HPDE6-E6E7 (cell line): Measurements from ENCODE around the gene PRPF19.

Experiments
- DNase-seq: peaks from one replicate; pipeline ENCODE4 v3.0.0; 2011; ENCODE audit warnings: missing footprints; ENCODE audit errors: extremely low spot score

The PRPF19 gene

DNA sequence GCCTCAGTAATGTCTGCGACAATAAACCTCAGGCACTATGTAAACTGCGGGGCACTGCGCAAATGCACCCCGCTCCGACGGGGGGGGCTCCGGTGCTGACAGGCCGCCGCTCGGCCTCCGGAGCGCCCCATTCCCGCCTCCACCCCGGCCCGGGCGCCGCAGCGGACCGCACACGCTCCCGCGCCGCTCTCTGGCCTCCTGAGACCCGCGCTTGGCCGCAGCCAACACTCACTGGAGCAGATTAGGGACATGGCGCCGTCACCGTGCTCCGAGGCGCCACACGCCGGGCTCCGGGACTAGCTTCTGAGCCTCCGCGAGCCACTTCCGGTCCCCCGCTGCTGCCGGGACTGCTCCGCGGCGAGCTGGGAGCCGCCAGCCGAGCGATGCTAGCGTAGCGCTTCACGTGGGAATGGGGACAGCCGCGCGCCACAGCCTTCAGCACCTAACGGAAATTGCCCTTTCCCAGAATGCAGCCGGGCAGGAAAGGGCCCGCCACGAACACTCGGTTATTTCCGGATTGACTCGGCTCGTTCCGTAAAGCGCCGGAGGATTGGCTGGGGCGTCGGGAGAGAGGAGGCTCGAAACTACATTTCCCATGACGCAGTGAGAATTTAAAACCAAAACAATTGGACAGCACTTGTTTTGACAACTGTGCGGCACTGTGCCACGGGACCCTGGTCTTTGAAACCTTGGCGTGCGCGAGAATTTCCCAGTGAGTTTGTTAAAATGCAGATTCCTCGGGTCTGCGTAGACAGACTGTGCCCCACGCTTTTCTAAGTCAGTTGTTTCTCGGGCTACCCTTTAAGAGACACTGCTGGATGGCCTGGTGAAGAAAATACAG is at the start of gene PRPF19:
TSS of gene PRPF19 (minus strand) at position 454 of the 841 bp plus-strand sequence. CDS start at position 251, 203 bp downstream.
- peak; percentile 92 for DNase-seq

- no peak for DNase-seq
These were observed 49.2 kb upstream of the PRPF19 start for GRCh38 chr11:60955571-60955970.

- DNase-seq, result no peak
These were observed 48.0 kb upstream of the PRPF19 start for GRCh38 chr11:60954421-60954820.

DNA sequence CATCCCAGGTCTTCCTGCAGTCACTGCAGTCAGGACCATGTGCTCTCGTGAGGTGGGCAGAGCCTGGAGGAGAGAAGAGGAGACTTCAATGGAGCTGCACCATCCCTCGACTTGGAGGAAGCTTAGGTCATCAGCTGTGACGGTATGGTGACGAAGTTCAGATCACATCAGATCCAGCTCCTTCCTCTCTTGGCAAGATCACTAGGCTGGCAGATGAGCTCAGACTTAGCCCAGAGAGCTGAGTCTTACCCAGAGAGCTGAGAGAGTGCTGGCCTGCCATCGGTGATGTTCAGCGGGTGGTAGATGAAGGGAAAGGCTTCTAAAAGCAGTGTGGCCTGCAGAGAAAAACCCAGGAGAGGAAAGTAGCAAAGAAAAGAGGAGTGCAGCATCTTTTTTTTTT is 47.4 kb upstream of the PRPF19 start:
- no peak for DNase-seq

DNA sequence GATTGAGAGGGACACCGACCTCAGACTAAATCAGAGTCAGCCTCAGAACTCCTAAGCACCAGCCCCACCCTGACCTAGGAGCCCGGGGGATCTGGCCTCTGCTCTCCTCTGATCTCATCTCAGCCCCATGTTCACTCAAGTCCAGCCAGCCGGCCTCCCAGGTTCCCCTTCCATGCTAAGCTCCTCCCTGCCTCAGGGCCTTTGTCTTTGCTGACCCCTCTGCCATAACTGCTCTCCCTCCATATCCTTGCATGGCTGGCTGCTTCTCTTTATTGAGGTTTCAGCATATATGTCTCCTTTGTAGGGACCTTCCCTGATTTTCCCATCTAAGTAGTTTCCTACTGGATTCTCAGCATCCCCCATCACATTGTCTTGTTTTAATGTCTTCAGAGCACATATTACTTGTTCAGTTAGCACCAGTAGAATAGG is 46.4 kb upstream of the PRPF19 start:
- no peak for DNase-seq

GRCh38 chr11:60951904-60952741 is 45.7 kb upstream of the PRPF19 start, which contains the start of gene SLC15A3:
Gene SLC15A3 (minus strand): TSS chr11:60952176. CDS start chr11:60951551, 625 bp downstream.
- DNase-seq, result no peak

DNA sequence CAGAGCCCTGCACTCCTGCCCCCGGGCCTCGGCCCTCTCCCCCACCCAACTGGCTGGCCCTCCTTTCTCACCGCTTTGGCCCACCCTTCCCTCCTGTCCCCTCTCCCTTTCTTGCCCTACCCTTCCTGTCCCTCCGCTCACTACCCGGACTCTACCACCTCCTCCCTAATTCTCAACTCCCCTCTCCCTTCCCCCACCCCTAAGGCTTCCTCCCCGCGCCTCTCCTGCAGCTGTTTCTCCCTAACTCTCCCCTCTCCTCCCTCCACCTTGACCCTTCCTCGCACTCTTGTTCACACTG is 45.2 kb upstream of the PRPF19 start:
- DNase-seq, result no peak

GRCh38 chr11:60950933-60951605 is 44.7 kb upstream of the PRPF19 start:
- DNase-seq, result no peak

DNA sequence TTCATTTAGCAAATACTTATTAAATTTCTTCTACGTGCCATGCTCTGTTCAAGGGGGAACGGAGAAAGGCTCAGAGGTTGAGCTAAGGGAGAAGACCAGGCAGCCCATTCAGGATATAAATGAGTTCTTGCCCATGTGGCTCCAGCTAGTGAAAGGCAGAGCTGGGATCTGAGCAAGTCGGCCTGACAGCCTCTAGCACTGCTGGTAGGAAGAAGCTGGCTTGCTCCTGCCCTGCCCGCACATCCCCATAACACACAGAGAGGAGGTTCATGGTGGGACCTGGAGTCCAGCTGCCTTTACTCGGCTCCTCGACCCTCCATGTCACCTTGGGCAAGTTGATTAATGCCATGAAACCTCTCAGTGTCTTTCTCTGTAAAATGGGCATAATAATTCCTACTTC is 43.6 kb upstream of the PRPF19 start:
- DNase-seq, result no peak

- DNase-seq, result no peak
These were observed 41.9 kb upstream of the PRPF19 start for GRCh38 chr11:60948250-60948649.

DNA sequence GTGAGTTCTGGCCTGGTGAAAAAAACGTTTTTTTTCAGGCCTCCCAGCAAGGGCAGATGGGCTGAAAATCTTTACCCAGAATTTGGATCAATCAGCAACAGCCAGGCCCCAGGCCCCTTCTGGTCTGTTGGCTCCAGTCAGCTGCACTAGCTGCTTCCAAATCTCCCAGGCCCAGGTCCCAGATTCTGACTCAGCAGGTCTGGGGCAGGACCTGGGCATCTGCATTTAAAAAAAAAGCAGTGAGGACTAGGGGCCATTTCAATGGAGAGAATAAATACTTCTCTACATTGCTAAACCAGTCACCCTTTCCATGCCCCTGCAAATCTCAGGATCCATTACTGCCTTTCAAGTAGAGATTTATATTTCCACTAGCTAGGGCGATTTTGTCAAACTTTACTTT is 41.3 kb upstream of the PRPF19 start:
- DNase-seq, result no peak

- DNase-seq, result no peak
These were observed 40.3 kb upstream of the PRPF19 start for GRCh38 chr11:60946601-60947264.

- DNase-seq, result no peak
These were observed 38.9 kb upstream of the PRPF19 start for GRCh38 chr11:60945295-60945667.

DNA sequence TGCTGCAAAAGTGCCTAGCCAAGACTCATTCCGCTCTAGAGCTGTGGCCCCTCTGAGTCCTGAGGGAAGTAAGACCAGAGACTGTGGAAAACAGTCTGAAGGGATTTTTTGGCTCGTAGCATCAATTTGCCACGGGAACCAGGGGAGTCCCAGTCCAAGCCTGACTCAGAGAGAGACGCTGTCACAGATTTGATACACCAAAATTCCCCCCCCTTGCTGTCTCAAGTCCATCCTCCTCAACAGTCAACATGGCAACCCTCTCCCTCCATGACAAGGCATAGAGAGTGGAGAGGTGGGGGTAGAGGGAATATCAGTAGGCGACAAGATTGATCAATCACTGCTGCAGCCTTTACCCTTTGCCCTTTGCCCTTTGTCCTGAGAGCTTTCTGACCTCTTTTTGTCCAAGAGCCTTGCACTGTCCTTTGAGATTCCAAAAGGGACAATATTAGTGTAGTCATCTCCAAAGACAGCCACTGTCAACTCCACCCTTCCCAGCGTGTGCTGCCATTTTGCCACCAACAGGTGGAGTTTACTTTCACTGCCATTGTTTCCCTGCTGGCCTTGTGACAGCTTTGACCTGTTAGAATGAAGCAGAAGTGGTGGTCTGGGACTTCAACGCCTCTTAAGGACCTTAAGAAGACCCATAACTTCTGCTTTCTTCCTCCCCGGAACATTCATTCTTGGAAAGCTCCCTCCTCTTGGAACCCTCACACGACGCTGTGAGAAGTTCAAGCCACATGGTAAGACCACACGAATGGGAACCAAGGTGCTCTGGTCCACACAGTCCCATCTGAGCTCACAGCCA is 38.3 kb upstream of the PRPF19 start:
- DNase-seq, result no peak

DNA sequence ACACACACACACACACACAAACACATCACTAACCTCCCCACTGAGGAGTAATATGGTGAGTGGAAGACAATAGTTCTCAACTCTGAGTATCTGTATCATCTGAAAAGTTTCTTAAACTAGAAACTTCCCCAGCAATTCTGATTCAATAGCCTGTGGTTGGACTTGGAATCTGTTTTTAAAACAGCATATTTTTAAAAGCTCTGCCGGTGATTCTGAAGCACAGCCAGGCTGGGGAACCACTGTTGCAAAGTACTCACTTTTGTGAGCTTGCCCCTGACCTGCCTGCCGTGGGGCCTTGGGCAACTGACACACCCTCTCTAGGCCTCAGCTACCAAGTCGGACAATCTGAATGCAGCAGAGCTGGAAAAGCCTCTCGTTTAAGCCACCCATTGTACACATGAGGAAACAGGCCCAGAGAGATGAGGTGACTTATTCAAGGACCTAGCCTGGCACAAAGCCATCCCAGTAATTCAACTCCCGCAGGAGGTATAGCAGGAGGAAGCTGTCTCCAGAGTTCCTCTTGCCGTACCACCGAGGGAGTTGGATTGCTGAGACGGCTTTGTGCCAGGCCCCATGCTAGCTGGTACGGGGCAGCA is 36.7 kb upstream of the PRPF19 start:
- DNase-seq, result peak; percentile 67

DNA sequence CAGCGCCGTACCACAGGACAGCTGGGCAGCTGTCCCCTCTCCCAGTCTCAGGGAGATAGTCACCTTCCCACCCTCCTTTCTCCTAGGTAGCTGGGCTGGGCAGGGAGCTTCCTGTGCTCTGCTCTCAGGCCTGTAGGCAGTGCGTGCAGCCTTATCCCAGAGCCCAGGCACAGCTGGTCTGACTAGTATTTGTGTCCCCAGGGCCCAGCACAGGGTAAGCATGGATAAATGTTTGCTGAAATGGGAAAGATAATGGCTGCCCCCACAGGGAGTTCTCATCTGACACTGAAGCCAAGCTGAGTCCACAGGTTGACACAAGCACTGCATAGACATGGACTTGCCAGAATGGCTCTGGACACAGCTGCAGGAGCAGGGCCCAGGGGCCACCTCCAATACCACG is 35.8 kb upstream of the PRPF19 start:
- no peak for DNase-seq

DNA sequence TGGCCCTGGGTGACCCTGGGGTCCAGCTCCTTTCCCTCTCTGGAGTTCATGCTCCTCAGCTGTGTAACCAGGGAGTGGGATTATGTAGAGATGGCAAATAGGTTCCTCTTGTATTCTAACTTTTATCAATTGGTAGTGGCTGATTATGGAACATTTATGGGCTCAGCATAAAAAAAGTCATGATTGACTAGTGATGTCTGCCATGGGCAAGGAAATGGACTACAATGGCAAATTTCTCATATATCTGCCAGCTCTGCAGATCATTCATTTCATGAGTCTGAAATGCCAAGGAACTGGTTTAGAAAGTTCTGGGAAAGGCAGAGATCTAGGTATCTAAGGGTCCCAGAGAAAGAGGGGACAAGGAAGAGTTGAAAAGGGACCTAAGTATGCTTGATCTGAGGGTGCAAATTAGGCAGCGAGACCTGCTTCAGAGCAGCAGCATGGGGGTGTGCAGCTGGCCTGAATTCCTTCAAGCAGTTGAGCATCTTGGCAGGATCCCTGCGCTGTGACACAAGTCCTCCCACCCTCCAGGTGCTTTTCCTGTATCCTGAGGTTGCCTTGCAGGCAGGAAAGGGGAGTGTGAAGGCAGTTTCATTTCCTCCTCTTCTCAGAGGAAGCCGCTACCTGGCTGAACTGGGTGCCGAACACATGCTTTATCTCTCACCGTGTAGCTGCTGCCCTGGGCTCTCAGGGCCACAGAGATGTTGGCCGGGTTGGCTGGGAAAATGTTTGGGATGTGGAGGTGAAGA is 35.2 kb upstream of the PRPF19 start:
- no peak for DNase-seq

DNA sequence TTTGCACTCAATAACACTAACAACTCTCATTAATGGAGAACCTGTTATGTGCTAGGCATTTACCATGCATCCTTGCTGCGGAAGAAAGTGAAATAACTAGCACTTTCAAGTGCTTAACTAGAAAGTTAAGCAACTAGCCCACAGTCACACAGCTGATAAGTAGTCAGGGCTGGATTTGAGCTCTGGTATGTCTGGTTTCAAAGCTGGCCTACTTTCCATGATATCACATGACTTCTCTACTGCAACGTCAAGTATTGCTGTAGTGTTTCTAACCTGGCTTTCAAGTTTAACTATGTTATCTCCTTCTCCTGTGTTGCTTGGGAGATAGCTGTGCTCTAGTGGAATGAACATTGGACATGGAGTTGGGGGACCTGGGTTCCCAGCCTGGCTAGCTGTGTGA is 33.5 kb upstream of the PRPF19 start:
- DNase-seq, result no peak

DNA sequence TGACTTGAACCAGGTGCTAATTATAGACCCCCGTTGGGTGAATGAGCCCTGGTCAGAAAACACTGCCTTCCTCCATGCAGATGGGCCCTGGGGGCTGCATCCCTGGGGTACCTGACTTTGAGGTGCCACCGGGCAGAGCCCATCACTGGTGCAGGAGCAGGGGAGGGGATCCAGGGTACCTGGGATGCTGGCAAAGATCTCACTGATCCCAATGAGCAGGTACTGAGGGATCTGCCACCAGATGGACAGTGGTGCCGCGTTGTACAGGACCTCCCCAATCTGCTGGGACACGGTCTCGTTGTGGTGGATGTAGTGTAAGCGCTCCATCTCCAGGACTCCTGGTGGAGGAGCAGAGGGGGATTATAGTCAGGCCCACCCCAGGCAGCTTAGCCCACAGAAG is 32.9 kb upstream of the PRPF19 start:
- DNase-seq, result no peak

GRCh38 chr11:60938500-60938899 is 32.1 kb upstream of the PRPF19 start:
- no peak for DNase-seq
